GM13976 (cell line): ENCODE results near the gene TTYH3.

ENCODE experiments used
- DNase-seq: peaks from one replicate; pipeline ENCODE4 v3.0.0; 2012; ENCODE audit warnings: low spot score
- in situ Hi-C: fragments of 300-500 bp; cut with MboI; formaldehyde crosslinking; loops from one replicate; pipeline ENCODE4 v1.12.0; 2022; ENCODE audit warnings: low sequenced_read_pairs, mixed read lengths, inconsistent platforms; ENCODE audit not compliant: unreplicated experiment
- TF ChIP-seq, protein P1 (sequence below): IDR thresholded peaks from 2 replicates; pipeline ENCODE4 v1.5.1; 2012; ENCODE audit warnings: borderline replicate concordance, mild to moderate bottlenecking; ENCODE audit not compliant: insufficient read depth; ENCODE audit errors: extremely low read depth, missing control alignments, control extremely low read depth

The TTYH3 gene

GRCh38 chr7:2612445-2613097 is 19.2 kb upstream of the TTYH3 start:
- TF ChIP-seq, protein P1, sequence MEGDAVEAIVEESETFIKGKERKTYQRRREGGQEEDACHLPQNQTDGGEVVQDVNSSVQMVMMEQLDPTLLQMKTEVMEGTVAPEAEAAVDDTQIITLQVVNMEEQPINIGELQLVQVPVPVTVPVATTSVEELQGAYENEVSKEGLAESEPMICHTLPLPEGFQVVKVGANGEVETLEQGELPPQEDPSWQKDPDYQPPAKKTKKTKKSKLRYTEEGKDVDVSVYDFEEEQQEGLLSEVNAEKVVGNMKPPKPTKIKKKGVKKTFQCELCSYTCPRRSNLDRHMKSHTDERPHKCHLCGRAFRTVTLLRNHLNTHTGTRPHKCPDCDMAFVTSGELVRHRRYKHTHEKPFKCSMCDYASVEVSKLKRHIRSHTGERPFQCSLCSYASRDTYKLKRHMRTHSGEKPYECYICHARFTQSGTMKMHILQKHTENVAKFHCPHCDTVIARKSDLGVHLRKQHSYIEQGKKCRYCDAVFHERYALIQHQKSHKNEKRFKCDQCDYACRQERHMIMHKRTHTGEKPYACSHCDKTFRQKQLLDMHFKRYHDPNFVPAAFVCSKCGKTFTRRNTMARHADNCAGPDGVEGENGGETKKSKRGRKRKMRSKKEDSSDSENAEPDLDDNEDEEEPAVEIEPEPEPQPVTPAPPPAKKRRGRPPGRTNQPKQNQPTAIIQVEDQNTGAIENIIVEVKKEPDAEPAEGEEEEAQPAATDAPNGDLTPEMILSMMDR = no peak
- DNase-seq = no peak
- in situ Hi-C loops = no loop called here

GRCh38 chr7:2613098-2613930 is 18.5 kb upstream of the TTYH3 start:
- TF ChIP-seq, protein P1 = no peak
- in situ Hi-C loops = no loop called here
- no peak for DNase-seq

DNA sequence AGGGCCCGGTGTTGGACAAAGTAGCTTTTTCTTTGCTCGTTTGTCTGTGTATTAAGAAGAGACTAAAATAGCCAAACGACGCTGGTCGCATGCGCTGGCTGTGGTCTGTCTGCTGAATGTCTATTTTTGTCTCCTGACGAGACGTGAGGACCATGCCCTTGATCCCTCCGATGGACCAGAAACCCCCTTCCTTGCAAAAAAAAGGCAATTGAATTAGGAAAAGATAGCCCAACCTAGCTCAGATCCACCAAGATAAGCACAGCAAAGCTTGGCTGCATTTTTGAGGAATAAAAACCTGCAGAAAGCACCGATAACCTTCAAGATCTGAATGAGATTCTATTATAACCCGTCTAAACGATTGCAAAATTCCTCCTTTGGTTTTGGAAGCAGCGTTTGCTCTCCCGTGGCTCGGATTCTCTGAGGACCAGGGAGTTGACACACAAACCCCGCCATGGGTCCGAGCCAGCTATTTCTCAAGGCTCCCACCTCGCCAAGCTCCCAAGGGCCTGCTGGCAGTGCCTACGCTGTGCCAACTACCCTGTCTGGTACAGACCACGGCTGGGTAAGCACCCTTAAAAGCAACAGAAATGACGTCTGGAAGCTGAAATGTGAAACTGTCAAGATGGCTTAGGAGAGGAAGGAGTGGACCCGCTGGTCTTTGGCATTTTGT is 17.7 kb upstream of the TTYH3 start:
- no peak for DNase-seq
- TF ChIP-seq, protein P1 = no peak
- in situ Hi-C loops = no loop called here

DNA sequence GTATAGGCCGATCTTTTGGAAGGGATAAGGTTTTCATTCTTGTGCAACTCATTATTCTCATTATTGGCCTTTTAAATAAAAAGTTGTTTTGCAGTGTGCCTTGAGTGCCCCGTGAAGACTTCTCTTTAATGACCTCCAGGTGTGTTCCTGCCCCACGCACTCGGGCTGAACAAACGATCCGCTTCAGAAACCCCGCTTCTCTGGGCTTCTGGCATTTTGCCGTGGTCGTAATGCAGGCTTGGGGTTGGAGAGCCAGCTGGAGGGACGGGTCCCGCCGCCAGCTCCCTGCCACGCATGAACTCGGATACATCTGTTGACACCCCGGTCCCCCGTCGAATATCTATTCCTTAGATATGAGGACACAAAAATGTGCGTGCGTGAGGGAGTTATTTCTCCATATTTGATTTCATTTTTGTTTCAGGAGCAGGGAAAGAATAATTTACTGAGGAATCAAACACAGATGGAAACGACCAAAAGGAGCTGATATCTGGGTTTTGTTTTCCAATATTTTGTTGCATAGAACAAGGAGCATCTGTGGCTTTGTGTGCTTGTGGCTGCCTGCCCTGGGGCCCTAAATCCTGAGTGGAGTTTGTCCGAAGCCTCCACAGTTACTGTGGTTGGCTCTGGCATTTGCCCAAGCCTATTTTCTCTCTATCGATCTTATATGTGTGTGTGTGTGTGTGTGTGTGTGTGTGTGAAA is 17.0 kb upstream of the TTYH3 start:
- in situ Hi-C loops = no loop called here
- TF ChIP-seq, protein P1 = no peak
- DNase-seq = no peak

DNA sequence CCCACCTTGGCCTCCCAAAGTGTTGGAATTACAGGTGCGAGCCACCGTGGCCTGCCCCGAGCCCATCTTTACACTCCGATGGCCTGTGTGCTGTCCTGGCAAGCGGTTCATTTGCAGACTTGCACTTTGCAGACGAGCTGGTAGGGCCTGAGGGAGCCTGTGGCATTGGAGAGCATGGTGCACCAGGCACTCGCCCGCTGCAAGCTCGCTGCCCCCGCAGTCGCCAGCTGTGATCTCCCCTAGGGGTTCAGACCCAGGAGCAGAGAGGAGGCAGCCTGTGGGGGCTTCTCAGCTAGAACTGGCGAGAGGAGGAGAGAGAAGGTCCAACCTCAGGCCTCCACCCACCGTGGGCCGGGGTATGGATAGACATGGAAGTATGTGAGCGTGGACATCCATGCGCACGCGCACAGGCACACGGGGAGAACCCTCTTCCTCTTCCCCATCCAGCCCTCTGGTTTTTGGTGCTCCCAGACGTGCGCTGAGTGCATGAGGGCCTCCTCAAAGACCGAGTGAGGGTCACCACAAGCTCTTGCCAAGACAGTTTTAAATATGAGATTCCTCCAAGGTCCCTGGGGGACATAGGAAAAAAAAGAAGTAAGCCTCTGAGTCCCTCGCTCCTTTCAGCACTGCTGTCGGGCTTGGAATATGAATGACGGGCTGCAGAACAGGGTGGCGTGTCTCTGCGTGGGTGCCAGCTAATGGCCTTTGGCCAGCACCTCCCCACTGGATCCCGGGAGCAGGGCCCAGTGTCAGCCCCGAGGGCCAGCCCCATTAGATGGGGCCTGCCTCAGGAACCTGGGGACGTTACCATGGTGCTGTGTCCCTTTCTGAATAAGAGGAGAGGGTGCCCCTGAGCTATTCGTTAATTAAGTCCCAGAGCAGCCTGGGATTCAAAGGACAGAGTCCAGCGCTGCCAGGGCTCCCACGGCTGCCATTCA is 15.1 kb upstream of the TTYH3 start:
- no peak for DNase-seq
- TF ChIP-seq, protein P1 = no peak
- in situ Hi-C loops = no loop called here

- in situ Hi-C loops = no loop called here
Measured at GRCh38 chr7:2617325-2617905, 14.4 kb upstream of the TTYH3 start.

More at GRCh38 chr7:2617325-2617905, 14.4 kb upstream of the TTYH3 start:
- DNase-seq = no peak
- TF ChIP-seq, protein P1 = no peak
